ENCODE results near the gene SHOX. TPM values are rescaled to one million over a fixed set of nuclear protein-coding genes. Genes with fewer than 3 reads are reported as not detected.

The SHOX gene
- polyA plus RNA-seq, 1 experiment = 22.8 TPM

- Histone ChIP-seq H3K27me3 (ENCODE audit: control insufficient read depth, insufficient read depth, low read length) (no peaks in the 10 kb centered on the region), H3K4me3 (ENCODE audit: low read depth, low read length) (no peak overlapping the region), H3K36me3 (ENCODE audit: control insufficient read depth, insufficient read depth, low read length) (no peaks in the 10 kb centered on the region)
- ChIA-PET CTCF (no interaction called here), POLR2A (no interaction called here)
- DNase-seq (ENCODE audit: low read depth) = no peak
- TF ChIP-seq CTCF (IDR thresholded peaks at IDR 0.05; ENCODE audit: insufficient read depth, low read depth, low read length) = no peak
Measured at GRCh38 chrX:670645-671044, 40.1 kb downstream of the SHOX start.

GRCh38 chrX:672931-673330 is 42.3 kb downstream of the SHOX start:
- no peak for TF ChIP-seq CTCF (IDR thresholded peaks at IDR 0.05; ENCODE audit: insufficient read depth, low read depth, low read length)
- Histone ChIP-seq H3K36me3 (ENCODE audit: control insufficient read depth, insufficient read depth, low read length) (no peaks in the 10 kb centered on the region), H3K4me3 (ENCODE audit: low read depth, low read length) (no peak overlapping the region), H3K27me3 (ENCODE audit: control insufficient read depth, insufficient read depth, low read length) (no peaks in the 10 kb centered on the region)
- CTCF ChIA-PET = no interaction called here
- POLR2A ChIA-PET = no interaction called here
- no peak for DNase-seq (ENCODE audit: low read depth)

GRCh38 chrX:675279-675954 is 44.8 kb downstream of the SHOX start:
- POLR2A ChIA-PET = no interaction called here
- CTCF ChIA-PET = no interaction called here
- Histone ChIP-seq H3K27me3 (ENCODE audit: control insufficient read depth, insufficient read depth, low read length) (no peaks in the 10 kb centered on the region), H3K36me3 (ENCODE audit: control insufficient read depth, insufficient read depth, low read length) (no peaks in the 10 kb centered on the region), H3K4me3 (ENCODE audit: low read depth, low read length) (no peak overlapping the region)
- TF ChIP-seq CTCF (IDR thresholded peaks at IDR 0.05; ENCODE audit: insufficient read depth, low read depth, low read length) = no peak
- no peak for DNase-seq (ENCODE audit: low read depth)

- no peaks in the 10 kb centered on the region for H3K36me3 ChIP-seq (ENCODE audit: control insufficient read depth, insufficient read depth, low read length)
- ChIA-PET CTCF (no interaction called here), POLR2A (no interaction called here)
- DNase-seq (ENCODE audit: low read depth) = no peak
- no peaks in the 10 kb centered on the region for H3K27me3 ChIP-seq (ENCODE audit: control insufficient read depth, insufficient read depth, low read length)
- H3K4me3 ChIP-seq (ENCODE audit: low read depth, low read length) = no peak overlapping the region
- TF ChIP-seq CTCF (IDR thresholded peaks at IDR 0.05; ENCODE audit: insufficient read depth, low read depth, low read length) = no peak
Measured at GRCh38 chrX:675955-676295, 45.3 kb downstream of the SHOX start.

GRCh38 chrX:677376-677775 is 46.8 kb downstream of the SHOX start:
- Histone ChIP-seq H3K4me3 (ENCODE audit: low read depth, low read length) (no peak overlapping the region), H3K27me3 (ENCODE audit: control insufficient read depth, insufficient read depth, low read length) (no peaks in the 10 kb centered on the region), H3K36me3 (ENCODE audit: control insufficient read depth, insufficient read depth, low read length) (no peaks in the 10 kb centered on the region)
- no peak for DNase-seq (ENCODE audit: low read depth)
- POLR2A ChIA-PET = no interaction called here
- no peak for TF ChIP-seq CTCF (IDR thresholded peaks at IDR 0.05; ENCODE audit: insufficient read depth, low read depth, low read length)
- CTCF ChIA-PET = no interaction called here
